Right forelimb (tissue), 1 donor: ENCODE measurements around the gene UQCC5.

Source experiments
- DNase-seq: peaks from one replicate; pipeline ENCODE4 v3.0.0-alpha.2; 2018

Gene UQCC5

DNA sequence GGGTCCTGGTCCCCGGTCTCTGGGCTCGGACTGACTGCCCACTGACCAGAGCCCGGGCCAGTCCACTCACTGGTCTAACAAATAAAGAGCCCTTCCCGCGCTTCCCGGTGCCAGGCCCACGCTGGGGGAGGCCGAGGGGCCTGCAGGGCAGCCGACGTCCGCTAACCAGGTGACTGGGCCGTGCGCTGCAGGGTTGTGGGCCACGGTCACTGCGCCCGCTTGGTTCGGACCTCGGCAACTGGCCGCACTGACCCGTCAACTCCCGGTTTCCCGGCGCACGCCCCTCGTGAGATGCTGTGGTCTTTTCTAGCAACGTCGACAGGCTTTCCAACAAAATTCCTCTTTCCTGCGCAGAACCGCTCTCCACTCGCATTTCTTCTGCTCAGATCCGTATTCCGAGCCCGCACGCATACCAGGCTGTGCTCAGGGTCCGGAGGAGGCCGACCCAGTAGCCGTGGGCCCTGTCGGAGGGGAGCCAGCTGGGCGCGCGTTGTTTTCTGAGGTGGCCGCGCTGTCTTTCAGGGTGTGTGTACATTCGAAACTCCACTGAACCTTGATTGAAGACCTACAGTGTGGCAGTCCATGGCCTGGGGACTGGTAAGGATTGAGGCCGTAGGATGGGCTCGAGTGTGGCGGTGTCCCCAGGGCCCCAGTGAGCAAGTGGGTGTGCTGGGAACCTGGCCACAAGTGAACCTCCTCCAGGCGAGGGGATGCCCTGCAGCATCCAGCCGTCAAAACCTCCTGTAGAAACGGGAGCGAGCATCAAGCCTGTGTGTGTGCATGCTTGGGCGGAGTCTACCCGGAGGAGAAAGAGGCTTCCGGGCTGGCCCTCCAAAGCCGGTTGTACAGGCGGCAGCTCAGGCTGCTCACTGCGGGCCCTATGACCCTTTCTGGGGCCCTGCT is 1.9 kb upstream of the UQCC5 start:
- DNase-seq = peak; percentile 56

DNA sequence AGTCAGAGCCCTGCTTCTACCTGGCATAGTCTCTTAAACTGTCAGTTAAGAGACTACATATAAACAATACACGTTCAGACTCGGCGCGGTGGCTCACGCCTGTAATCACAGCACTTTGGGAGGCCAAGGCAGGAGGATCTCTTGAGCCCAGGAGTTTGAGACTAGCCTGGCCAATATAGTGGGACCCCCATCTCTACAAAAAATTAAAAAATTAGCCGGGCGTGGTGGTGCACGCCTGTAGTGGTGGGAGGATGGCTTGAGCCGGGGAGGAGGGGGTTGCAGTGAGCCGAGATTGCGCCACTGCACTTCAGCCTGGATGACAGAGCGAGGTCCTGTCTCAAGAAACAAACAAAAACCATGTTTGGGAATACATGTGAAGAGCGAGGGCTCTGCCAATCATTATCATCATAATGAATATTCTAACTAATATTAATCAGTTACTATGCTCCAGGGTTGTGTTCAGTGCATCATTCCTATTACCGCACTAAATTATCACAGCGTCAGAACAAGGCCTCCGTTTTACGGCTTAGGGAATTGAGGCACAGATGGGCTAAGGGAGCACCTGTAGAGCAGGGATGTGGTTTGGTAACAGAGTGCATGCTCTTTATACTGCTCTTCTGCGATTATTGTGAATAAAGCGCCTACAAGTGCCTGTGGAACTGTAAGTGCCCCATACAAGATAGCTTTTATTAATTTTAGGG is 844 bp upstream of the UQCC5 start:
- no peak for DNase-seq

DNA sequence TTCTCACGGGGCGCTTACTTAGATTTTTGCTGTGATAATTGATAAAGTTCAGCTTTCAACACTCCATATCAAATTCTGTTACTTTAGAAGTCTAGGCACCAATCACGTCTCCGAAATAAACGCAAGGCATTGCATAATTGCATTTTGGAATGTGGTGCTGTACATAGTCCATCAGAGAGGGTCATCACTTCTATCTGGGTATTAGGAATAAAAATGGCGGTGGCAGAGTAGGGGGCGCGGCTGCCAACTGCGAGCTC is 365 bp upstream of the UQCC5 start:
- DNase-seq = no peak

DNA sequence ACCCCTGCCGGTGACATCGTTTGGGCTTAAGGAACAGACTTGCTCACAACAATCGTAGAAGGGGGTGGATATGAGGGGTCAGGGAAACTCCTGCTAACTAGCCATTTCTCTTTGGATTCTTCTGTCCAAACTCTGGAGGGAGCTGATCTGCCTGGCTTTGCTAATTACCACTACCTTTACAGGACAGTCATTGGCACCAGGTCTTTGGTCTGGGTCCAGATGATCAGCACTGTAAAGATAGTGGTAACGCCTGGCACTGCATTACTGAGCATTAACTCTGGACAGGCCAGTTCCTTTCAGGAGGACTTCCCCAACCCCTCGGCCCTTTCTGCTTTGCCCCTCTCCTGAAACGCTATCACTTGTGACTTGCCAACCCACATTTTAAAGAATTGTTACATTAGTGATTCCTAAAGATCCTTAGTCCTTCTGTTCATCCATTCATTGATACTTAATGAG is 788 bp downstream of the UQCC5 start:
- no peak for DNase-seq

DNA sequence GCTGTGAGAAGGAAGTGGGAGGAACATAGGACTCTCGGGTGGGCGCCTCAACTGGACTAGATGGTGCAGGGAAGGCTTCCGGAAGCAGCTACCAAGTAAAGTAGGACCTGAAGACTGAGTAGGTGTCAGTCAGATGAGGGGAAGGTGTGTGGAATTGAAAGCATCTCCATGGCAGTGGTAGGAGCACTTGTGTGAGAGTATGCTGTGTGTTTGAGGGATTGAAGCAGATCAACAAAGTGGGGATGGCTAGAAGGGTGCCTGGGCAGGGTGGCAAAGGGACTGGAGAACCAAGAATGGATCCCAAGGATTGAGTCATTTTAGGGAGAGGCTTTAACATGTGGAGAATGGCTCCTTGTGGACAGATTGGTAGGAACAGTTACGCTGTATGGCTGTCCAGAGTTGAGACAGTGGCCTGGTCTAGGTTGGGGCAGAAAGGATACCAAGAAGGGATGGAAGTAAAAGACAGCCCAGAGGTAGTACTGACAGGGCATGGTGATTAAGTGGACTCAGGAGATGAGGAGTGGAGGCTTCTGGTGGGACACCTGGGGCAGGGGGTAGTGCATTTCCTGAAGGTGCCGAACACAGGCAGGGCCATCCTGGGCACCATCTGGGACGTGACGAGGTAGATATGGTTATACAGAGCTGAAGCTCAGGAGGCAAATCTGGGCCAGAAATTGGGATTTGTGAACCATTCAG is 1.5 kb downstream of the UQCC5 start:
- DNase-seq = peak; percentile 44

DNA sequence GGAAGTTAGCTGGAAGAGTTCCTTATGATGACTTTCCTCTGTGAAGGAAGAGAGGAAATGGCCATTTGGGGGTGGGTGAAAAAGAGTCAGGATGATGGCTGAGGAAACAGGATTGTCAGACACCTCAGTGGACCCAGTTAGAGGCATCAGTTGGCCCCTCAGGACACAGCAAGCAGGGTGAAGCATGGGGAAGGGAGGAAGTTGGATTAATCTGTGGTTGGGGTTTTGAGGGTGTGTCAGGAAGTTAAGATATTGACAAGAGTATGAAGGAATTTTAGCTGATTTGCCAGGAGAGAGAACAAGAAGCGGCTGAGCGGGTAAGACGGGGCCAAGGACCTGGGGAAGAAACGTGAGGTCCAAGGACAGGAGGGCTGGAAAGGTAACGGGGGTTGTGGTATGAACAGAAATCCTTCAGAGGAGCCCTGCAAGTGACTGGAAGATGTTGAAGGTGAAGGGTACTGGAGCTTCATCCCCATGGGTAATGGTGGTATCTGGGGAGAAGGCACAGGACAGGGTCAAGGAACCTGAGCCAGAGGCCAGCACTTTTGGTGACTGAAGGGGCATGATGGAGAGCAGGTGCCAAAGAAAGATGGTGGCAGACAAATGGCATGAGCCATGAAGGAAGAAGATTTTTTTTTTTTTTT is 2.7 kb downstream of the UQCC5 start:
- DNase-seq = peak; percentile 38

DNA sequence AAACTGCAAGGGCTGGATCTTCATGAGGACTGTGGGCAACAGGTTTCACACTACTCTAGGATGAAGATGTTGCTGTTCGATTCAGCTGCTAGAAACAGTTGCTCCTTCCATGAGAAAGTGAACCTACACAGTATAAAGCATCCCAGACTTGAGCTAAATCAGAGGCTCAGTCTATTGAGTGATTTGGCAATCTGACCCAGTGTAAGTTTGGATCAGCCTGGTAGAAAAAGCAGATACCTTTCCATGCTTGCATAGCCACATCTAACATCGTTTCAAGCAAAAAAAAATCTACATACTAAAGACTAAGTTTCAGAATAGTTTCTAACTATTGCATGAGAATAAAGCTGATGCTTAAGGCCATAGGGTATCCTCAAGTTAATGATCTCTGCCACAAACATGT is 4.6 kb downstream of the UQCC5 start:
- DNase-seq = no peak

DNA sequence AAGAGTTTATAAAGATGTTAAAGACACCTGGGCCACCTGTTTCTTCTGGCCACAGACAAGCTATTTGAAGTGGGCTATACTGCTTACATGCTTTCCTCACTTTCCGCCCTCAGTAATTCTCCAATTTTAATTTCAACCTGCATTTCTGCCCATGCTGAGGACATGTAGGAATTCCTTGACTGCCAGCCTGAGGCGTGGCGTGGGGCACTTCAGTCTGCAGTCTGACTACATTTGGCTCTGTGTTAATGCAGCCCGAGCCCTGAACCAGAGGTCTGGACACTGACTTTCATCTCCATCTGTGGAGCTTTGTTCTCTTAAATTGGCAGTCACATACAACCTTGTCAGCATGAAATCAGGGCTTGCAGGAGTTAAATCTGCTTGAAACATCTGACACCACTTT is 8.5 kb downstream of the UQCC5 start:
- no peak for DNase-seq

DNA sequence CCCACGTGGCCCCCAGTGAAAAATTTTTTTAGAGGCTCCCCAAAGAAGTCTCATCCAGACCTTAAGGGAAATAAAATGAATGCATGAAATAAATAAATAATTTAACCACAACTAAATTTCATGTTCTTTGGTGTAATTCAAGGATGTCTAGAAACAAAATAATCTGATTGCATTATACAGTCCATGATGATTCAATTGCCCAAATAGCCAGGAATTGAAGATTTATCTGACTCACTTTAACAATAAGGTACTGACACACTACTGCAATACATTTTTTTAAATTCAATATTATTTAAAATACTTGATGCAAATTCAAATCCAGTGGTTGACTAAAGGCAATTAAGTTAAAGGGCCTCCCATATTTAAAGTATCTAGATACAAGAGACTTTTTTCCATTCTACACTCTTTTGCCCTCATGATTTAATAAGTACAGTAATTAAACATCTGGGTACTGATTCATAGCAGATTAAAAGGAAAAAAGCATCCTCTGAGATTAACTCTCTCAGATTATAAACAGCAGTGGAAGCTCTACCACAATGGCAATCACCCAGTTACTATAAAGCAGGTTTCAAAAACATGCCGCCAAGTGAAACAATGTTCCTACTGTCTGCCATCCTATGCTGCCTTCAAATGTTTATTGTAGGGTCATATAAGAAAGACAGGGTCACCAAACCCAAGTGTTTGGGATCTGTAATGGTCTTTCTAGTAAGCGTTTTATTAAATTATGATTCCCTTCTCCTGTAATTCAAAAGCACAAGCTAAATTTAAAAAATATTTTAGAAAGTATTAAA is 9.9 kb downstream of the UQCC5 start:
- DNase-seq = no peak

DNA sequence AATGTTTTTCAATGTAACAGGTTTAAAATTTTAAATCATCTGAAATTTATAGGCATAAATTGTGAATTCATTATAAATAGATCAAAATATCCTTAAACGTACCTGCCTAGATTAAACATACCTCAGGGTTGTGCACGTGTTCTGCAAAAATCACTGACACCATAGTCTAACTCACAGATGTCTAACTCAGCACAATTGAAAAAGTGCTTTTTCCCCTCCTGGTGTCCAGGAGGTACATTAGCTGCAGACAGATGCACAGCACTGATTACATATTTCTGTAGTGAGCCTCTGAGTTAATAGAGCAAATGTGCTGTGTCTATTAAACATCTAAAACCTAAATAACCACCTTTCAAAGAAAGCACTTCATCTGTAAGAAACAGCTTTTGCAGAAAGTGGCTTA is 10.7 kb downstream of the UQCC5 start:
- no peak for DNase-seq

DNA sequence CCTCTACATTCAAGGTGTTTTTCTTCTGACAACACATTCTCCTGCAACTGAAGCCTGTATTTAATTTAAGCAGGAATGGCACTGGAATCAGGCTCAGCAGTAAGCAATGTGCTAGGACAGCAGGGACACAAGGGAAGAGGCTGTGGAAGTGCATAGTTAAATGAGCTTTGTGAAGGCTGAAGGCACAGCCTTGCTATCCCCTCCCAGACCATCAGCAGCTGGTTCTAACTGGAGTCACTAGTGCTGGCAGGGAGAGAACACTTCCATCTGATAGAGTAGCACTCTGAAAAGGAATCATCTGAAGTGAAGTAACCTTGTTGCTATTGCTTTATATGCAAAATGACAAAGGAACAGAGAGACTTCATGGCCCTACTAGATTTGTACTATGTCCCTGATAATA is 14.7 kb downstream of the UQCC5 start:
- DNase-seq = no peak

DNA sequence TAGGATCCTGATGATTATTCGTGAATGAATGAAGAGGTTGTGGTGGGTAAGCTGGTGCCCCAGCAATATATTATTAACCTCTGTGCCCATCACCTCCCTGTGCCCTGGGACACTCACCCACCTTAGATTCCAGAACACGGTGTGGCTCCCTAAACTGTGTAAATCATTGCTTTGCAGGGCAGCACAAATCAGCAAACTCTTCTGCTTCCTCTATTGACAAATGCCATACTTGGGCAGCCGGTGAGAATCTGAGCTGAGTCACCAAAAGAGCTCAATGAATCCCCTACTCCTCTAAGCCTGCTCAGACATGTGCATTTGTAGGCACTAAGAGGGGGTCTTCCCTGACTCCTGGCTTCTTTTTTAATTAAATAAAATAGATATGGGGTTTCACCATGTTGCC is 15.7 kb downstream of the UQCC5 start:
- DNase-seq = no peak

DNA sequence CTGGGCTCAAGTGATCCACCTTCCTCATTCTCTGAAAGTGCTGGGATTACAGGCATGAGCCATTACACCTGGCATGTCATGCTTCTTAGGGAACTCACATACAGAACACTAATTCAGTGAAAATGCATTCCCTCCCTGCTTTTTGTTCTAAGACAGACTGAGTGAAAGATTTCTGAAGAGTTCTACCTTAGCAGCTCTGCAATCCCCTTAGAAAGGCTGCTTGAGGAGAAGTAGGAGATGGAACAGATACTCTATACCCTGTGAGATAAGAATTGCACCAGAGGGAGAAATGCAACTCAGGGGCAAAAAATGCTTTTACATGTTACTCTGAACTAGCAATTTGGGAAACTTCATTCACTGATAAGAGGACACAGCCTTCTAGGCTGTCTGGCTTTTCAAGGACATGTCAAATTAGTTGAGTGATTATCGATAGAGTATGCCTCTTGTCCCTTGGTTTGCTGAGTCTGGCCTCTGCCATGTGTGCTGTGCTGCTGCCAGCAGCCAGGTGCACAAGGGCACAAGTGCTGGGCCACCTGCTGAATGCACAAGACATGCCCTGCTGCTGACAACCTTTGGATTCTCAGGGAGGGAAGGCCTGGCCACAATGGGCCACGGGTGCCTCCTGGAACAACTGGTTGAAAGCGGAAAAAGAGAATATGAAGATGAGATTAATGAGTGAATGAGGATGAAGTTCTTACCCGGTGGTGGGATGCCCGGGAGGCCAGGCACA is 17.8 kb downstream of the UQCC5 start:
- no peak for DNase-seq

DNA sequence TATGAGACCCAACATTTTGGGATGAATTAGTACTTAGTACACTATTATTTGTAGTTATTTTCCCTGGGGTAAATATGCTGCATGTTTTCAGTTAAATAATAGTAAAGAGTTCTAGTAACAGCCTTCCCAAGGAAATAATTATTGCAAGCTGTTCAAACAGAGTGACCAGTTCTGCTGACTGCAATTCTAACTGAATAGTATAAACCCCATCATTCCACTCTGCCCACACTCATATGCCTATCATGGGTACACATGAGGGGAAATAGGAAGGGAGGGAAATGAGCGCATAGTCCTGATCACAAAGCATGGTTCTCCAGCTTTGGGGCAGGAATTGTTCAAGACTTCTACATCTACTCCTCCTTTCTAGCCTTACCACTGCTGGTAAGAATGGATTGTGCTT is 18.7 kb downstream of the UQCC5 start:
- DNase-seq = no peak

DNA sequence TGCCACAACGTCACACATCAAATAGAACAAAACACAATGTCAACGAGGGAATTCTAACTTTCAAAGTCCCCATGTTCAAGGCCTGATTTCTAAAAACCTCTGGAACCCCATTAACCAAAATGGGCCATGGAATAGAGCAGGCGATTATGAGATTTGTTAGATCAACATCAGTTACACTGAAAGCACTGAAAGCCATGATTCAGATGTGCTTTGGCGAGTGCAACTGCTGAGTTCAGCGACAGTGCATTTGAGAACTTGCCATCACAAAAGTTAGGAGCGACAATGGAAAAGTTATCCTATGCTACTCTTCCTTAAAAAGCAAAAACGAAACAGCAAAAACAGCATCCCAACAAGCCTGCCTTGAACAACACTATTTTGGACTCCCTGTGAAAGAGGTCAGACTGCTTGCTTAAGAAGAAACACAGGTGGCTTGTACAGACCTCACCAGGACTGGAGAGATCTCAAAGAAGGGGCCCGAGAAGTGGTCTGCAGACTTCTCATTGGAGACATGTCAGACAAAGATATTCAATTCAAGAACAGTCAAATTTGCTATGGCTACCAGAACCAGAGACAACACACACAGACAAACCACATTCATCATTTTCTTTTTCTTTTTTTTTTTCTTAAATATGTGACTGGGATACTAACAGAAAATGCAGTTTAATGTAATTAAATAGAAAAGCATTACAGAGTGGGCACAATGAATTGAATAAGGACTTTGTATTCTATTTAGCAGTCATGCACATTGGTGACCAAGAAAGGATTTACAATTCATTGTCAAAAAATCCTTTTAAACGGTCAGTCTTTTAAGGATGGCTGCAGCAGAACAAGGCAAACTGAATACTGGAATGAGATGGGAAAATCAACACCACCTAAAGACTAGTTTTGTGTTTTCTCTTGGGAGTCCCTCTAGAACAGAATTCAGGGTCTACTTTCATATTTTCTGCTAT is 20.9 kb downstream of the UQCC5 start:
- no peak for DNase-seq

DNA sequence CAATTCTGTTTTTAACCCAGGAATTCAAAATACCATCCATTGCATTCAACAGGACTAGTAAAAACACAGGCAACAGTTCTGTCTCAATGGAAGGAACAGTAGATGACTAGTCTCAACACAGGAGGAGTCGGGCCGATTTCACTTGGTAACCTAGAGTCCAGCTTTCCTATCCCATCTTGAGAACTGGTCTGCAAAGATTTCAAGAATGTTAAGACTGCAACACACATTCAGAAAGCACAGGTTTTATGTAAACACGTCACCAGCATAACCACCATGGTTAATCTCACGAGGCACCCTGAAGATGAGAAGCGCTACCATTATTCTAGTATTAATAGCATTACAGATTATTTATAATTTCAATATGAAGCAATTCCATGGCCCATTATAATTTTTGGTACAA is 22.0 kb downstream of the UQCC5 start:
- no peak for DNase-seq

DNA sequence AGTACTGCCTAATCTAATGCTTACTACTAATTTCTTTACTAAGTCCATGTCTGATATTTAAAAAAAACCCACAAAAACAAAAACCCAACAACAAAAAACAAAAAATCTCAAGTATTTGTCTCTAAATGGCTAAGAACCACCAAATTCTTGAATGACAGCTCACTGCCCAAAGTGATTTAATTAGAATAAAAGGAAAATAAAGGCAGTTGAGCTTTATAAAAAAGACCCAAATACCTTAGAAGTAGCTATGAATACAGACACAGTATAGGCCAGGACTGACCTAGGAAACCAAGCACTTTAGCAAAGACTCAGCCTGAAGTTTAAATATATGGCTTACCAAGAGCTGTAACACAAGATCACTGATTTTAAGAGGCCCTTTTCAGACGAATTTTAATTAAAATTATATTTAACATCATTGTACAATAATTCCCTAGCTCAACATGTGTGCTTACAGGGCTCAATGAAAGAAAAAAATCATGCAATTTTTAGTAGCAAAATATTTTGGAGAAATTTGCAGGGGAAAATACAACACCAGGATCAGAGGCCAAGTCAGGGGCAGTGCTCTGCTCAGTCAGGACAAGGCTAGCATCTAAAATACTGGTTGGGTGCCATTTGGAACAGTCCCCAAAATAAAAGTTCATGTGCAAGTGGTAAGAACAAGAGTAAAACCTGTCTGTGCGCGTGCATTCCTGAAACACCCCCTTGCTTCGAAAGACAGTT is 24.8 kb downstream of the UQCC5 start:
- DNase-seq = no peak

DNA sequence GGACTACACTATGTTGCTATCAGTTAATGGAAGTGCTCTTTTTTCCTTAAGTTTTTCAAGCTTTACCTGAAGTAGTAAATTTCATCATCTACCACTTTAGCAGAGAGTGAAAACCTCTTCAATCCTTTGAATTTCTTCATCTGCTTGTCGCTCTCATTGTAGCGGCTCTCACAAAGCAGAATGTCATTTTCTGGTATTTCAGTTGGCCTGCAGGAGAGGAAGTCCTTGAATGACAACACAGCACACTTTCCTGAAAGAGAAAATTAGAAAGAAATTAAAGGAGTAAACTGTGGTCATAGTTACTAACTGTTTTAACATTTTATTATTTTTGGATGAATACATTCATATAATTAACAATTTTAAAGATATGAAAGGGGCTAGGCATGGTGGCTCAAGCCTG is 27.6 kb downstream of the UQCC5 start:
- no peak for DNase-seq

DNA sequence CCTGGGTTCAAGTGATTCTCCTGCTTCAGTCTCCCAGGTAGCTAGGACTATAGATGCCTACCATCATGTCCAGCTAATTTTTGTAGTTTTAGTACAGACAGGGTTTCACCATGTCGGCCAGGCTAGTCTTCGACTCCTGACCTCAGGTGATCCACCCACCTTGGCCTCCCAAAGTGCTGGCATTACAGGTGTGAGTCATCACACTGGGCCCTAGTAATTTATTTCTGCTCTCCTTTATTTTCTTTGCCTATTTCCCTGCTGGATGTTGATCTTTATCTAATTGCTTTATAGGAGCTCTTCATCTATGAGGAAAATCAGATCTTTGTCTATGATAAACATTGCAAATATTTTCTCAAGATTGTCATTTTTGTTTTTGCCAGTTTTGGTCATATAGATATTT is 31.7 kb downstream of the UQCC5 start:
- no peak for DNase-seq

DNA sequence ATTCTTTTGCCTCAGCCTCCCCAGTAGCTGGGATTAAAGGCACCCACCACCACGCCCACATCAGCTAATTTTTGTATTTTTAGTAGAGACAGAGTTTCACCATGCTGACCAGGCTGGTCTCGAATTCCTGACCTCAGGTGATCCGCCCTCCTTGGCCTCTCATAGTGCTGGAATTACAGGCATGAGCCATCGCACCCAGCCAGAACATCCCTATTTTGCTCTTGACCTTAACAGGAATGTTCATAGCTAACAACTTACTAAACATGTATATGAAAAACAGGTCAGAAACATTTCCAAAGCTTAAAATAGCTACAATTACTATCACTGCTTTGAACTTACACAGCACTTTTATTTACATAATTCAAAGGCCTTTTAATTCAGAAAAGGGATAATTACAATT is 33.7 kb downstream of the UQCC5 start:
- DNase-seq = no peak
